ENCODE results near the gene UGT1A7.

- TF ChIP-seq TEAD4 (IDR thresholded peaks at IDR 0.05) (no peak), USF1 (IDR thresholded peaks at IDR 0.05) (no peak), MAX (IDR thresholded peaks at IDR 0.05) (no peak), TCF12 (IDR thresholded peaks at IDR 0.05; ENCODE audit: low read depth) (no peak), YY1 (IDR thresholded peaks at IDR 0.05; ENCODE audit: low read depth) (no peak), RAD21 (IDR thresholded peaks at IDR 0.05; ENCODE audit: low read depth) (no peak), CREB1 (IDR thresholded peaks at IDR 0.05; ENCODE audit: low read depth) (no peak)
Observed at GRCh38 chr2:233820774-233821105, 139.0 kb downstream of the UGT1A7 start.
